GM12872 (cell line): ENCODE results near the gene MMP7.

Source experiments
- CTCF ChIP-seq: IDR thresholded peaks from 3 replicates; pipeline ENCODE4 v1.5.1; 2011; ENCODE audit warnings: low read depth, mild to moderate bottlenecking, low read length, moderate library complexity; ENCODE audit not compliant: insufficient read depth

The MMP7 gene

GRCh38 chr11:102568851-102569250 is 38.3 kb upstream of the MMP7 start:
- no peak for TF ChIP-seq CTCF

GRCh38 chr11:102566112-102566511 is 35.6 kb upstream of the MMP7 start:
- no peak for TF ChIP-seq CTCF

- TF ChIP-seq CTCF, result no peak
These were observed 33.6 kb upstream of the MMP7 start for GRCh38 chr11:102564110-102564509.

- no peak for TF ChIP-seq CTCF
These were observed 31.1 kb upstream of the MMP7 start for GRCh38 chr11:102561636-102562035.

GRCh38 chr11:102560555-102561011 is 30.0 kb upstream of the MMP7 start:
- TF ChIP-seq CTCF, result no peak

- TF ChIP-seq CTCF, result no peak
These were observed 29.3 kb upstream of the MMP7 start for GRCh38 chr11:102559839-102560238.

GRCh38 chr11:102555091-102555490 is 24.5 kb upstream of the MMP7 start:
- TF ChIP-seq CTCF, result no peak

GRCh38 chr11:102553835-102554282 is 23.3 kb upstream of the MMP7 start:
- TF ChIP-seq CTCF, result no peak
